ENCODE data around the gene POLE2. TPM values are rescaled to one million over a fixed set of nuclear protein-coding genes. Genes with fewer than 3 reads are reported as not detected.
A peak's percentile ranks its signal among the peaks of the same experiment; 100 is the strongest.

Gene POLE2
- total and polyA plus RNA-seq, 2 of the 13 experiments (the other 11 are each of a cell fraction or from before 2014, with no cell fraction given): 16.6 to 37.0 TPM

GRCh38 chr14:49634547-49635334 is 53.3 kb downstream of the POLE2 start, which contains the start of gene DNAAF2 (continued):
- TF ChIP-seq, protein P1, sequence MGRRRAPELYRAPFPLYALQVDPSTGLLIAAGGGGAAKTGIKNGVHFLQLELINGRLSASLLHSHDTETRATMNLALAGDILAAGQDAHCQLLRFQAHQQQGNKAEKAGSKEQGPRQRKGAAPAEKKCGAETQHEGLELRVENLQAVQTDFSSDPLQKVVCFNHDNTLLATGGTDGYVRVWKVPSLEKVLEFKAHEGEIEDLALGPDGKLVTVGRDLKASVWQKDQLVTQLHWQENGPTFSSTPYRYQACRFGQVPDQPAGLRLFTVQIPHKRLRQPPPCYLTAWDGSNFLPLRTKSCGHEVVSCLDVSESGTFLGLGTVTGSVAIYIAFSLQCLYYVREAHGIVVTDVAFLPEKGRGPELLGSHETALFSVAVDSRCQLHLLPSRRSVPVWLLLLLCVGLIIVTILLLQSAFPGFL (CRISPR knock-in tag; IDR thresholded peaks at IDR 0.05): no peak
- TF ChIP-seq ZNF431 (CRISPR knock-in tag; IDR thresholded peaks at IDR 0.05; ENCODE audit: borderline replicate concordance, low read depth): peak; percentile 16; the same call in 1 of the 2 replicates
- TF ChIP-seq IRX3 (CRISPR knock-in tag; IDR thresholded peaks at IDR 0.05; ENCODE audit: borderline replicate concordance, low read depth): peak; percentile 67; the same call in 1 of the 2 replicates
- no peak; the same call in 1 of the 2 replicates for TF ChIP-seq MED1 (CRISPR knock-in tag; IDR thresholded peaks at IDR 0.05)
- no peak for TF ChIP-seq ZNF75D (CRISPR knock-in tag; IDR thresholded peaks at IDR 0.05; ENCODE audit: borderline replicate concordance)
- peak; percentile 75; the same call in 1 of the 2 replicates for TF ChIP-seq FOXC1 (CRISPR knock-in tag; IDR thresholded peaks at IDR 0.05; ENCODE audit: borderline replicate concordance)
- peak; percentile 2 for TF ChIP-seq ASH2L (IDR thresholded peaks at IDR 0.05; ENCODE audit: insufficient read length, low read depth, low read length)
- peak; percentile 86 for TF ChIP-seq RFX1 (IDR thresholded peaks at IDR 0.05)
- no peak for TF ChIP-seq PRPF4 (IDR thresholded peaks at IDR 0.05; ENCODE audit: low read depth, low read length, poor library complexity, severe bottlenecking)
- peak; percentile 76 for TF ChIP-seq ZNF143 (CRISPR knock-in tag; IDR thresholded peaks at IDR 0.05)
- TF ChIP-seq PHF20 (CRISPR knock-in tag; IDR thresholded peaks at IDR 0.05): no peak
- TF ChIP-seq, protein P2, sequence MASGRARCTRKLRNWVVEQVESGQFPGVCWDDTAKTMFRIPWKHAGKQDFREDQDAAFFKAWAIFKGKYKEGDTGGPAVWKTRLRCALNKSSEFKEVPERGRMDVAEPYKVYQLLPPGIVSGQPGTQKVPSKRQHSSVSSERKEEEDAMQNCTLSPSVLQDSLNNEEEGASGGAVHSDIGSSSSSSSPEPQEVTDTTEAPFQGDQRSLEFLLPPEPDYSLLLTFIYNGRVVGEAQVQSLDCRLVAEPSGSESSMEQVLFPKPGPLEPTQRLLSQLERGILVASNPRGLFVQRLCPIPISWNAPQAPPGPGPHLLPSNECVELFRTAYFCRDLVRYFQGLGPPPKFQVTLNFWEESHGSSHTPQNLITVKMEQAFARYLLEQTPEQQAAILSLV (CRISPR knock-in tag; IDR thresholded peaks at IDR 0.05; ENCODE audit: borderline replicate concordance): peak; percentile 6; the same call in 1 of the 2 replicates
- TF ChIP-seq, protein P3, sequence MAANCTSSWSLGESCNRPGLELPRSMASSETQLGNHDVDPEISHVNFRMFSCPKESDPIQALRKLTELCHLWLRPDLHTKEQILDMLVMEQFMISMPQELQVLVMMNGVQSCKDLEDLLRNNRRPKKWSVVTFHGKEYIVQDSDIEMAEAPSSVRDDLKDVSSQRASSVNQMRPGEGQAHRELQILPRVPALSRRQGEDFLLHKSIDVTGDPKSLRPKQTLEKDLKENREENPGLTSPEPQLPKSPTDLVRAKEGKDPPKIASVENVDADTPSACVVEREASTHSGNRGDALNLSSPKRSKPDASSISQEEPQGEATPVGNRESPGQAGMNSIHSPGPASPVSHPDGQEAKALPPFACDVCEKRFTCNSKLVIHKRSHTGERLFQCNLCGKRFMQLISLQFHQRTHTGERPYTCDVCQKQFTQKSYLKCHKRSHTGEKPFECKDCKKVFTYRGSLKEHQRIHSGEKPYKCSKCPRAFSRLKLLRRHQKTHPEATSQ (CRISPR knock-in tag; IDR thresholded peaks at IDR 0.05; ENCODE audit: borderline replicate concordance): no peak
- TF ChIP-seq PLRG1 (conservative IDR thresholded peaks at IDR 0.05): no peak
- peak; percentile 21; the same call in 1 of the 2 replicates for TF ChIP-seq ZNF782 (CRISPR knock-in tag; IDR thresholded peaks at IDR 0.05; ENCODE audit: borderline replicate concordance)
- no peak; a peak in 1 of 4 replicates for TF ChIP-seq KLF16 (CRISPR knock-in tag; IDR thresholded peaks at IDR 0.05)
- TF ChIP-seq KDM1A (CRISPR knock-in tag; IDR thresholded peaks at IDR 0.05): no peak
- peak; percentile 78; the same call in 1 of the 2 replicates for TF ChIP-seq SNAPC2 (CRISPR knock-in tag; IDR thresholded peaks at IDR 0.05)
- TF ChIP-seq ARNTL (CRISPR knock-in tag; IDR thresholded peaks at IDR 0.05): peak; percentile 21; the same call in 1 of the 2 replicates
- TF ChIP-seq LCORL (IDR thresholded peaks at IDR 0.05): no peak
- peak; percentile 34; the same call in 1 of the 2 replicates for TF ChIP-seq LCORL (CRISPR knock-in tag; IDR thresholded peaks at IDR 0.05)
- TF ChIP-seq ZNF569 (CRISPR knock-in tag; IDR thresholded peaks at IDR 0.05; ENCODE audit: borderline replicate concordance): no peak
- peak; percentile 77 for TF ChIP-seq HDAC1 (CRISPR knock-in tag; IDR thresholded peaks at IDR 0.05)
- no peak for TF ChIP-seq ZNF556 (CRISPR knock-in tag; IDR thresholded peaks at IDR 0.05; ENCODE audit: borderline replicate concordance)
- peak; percentile 88 for TF ChIP-seq SAP130 (CRISPR knock-in tag; IDR thresholded peaks at IDR 0.05; ENCODE audit: low read depth)
- 0 out of 2 replicates have a peak, but pooled peaks have one; percentile 4 for TF ChIP-seq ZNF230 (CRISPR knock-in tag; IDR thresholded peaks at IDR 0.05)
- TF ChIP-seq, protein P4, sequence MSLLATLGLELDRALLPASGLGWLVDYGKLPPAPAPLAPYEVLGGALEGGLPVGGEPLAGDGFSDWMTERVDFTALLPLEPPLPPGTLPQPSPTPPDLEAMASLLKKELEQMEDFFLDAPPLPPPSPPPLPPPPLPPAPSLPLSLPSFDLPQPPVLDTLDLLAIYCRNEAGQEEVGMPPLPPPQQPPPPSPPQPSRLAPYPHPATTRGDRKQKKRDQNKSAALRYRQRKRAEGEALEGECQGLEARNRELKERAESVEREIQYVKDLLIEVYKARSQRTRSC (CRISPR knock-in tag; IDR thresholded peaks at IDR 0.05; ENCODE audit: low read depth): 0 out of 2 replicates have a peak, but pooled peaks have one; percentile 38
